NB4 (cell line): ENCODE measurements around the gene SP2.

Experiments used
- DNase-seq: peaks from one replicate; pipeline ENCODE4 v3.0.0; 2010; ENCODE audit warnings: low read depth
- H3K4me3 ChIP-seq: one replicate; pipeline ENCODE4 v1.5.1; 2011; ENCODE audit warnings: mild to moderate bottlenecking, low read depth, low read length, moderate library complexity
- CTCF ChIP-seq: IDR thresholded peaks from one replicate; pipeline ENCODE4 v1.5.1; 2012; ENCODE audit warnings: low read depth, low read length
- MYC ChIP-seq: IDR thresholded peaks from 2 replicates; pipeline ENCODE4 v1.6.1; 2011; ENCODE audit warnings: low read depth, low read length
- POLR2A ChIP-seq: IDR thresholded peaks from 2 replicates; pipeline ENCODE4 v1.6.1; 2011; ENCODE audit warnings: mild to moderate bottlenecking; ENCODE audit not compliant: insufficient read length; ENCODE audit errors: extremely low read depth
- TF ChIP-seq, protein P1 (sequence below): IDR thresholded peaks from 2 replicates; pipeline ENCODE4 v1.6.1; 2011; ENCODE audit warnings: low read depth, low read length

SP2 gene

GRCh38 chr17:47872019-47872650, 23.9 kb upstream of the SP2 start:
- TF ChIP-seq CTCF (no peak), POLR2A (no peak), MYC (no peak)
- TF ChIP-seq, protein P1, sequence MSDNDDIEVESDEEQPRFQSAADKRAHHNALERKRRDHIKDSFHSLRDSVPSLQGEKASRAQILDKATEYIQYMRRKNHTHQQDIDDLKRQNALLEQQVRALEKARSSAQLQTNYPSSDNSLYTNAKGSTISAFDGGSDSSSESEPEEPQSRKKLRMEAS, result no peak
- H3K4me3 ChIP-seq, result no peak overlapping the region
- no peak for DNase-seq

DNA sequence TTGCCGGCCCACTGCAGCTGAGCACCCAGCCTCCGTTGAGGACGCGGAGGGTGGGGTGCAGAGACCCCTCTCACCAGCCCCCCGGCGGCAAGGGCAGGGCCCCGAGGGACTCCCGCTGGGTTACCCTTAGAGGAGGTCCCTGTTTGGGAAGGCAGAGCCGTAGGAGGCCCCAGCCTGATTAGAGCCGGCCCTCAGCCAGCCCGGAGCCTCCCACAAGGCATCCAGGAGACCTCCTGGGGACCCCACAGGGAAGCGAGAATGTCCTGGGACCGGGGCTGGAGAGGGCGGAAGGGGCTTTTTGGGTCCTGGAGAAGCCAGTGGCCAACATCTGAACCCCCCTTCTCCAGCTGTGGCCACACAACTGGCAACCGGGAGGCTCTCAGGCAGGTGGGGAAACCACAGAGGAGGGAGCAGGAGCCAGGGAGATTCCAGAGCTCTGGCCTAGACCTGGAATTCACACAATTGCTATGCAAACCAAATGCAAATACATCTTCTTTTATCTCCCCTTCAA, 23.3 kb upstream of the SP2 start:
- TF ChIP-seq POLR2A (no peak), MYC (no peak), CTCF (no peak)
- TF ChIP-seq, protein P1, result no peak
- DNase-seq, result no peak
- H3K4me3 ChIP-seq, result no peak overlapping the region

- H3K4me3 ChIP-seq, result no peak overlapping the region
- DNase-seq, result no peak
- TF ChIP-seq POLR2A (no peak), MYC (no peak), CTCF (no peak)
- TF ChIP-seq, protein P1, result no peak
Measured at GRCh38 chr17:47873200-47874090, 22.6 kb upstream of the SP2 start.

DNA sequence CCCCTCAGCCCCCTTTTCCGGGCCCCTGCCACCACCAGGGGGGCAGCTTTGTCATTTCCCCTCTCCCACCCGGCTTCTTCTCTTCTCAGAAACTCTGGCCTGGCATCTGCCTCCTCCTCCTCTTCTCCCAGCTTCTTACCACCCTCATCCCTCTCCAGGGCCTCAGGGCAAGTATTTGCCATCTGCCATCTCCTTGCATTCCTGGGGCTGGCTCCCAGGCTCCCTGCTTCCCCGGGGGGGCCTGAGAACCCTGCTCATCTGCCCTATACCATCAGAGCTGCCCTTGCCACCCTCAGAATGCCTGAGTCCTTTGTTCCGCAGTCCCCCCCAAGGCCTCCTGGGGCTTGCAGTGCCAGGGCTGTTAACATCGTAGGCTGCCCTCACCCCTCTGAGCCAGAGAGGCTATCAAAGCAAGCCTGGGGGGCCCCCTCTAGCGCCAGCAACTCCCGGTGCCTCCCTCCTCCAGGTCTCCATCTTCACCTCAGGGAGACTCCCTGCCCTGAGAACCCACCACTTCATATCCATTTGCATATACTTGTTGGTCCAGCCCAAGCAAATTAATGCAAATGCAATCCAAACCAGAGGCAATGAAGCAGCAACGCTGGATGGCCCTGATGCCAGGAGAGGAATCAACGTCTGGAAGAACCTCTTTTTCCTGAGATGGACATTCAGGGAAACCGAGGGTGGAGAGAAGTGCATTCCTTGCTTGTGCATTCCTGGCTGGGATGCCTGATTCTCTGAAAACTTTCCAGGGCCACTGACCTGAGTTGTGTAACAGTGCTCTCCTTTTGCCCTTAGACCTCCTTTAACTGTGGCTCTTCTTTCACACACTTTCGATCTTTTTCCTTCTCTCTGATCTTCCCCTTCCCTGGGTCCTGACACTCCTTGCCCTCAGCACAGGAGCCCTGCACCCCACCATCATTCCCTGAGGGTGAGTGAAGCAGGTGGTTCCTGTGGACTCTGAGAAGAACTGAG, 20.7 kb upstream of the SP2 start:
- TF ChIP-seq POLR2A (no peak), MYC (no peak), CTCF (no peak)
- TF ChIP-seq, protein P1, result no peak

DNA sequence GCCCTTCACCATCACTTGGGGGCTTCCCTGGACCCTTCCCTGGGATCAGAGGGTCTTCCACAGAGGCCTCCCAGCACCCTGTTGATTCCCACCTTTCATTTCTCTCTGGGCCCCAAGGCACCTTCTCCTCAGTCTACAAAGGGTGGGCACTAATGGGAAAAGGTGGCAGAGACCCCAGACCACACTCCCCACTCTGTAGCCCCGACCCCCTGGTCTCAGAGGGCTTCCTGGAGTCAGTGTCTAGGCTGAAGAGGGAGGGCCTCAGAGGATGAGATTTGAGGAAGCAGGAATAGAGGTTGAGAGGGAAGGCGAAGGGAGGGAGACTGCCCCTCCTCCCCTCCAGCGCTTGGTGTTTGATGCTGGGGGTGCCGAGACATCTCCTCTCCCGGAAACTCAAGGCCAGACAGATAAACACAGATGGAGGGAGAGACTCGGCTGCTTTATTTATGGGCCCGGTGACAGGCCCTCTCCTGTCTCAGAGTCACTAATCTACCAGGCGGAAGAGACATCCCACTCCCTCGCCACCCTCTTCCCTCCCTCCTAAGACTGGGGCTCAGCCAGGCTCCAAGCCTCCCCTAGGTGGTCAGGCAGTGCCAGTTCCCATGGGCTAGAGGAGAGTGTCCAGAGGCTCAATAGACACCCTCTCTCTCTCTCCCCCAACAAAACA, 18.5 kb upstream of the SP2 start:
- no peak for DNase-seq
- TF ChIP-seq POLR2A, result no peak
- TF ChIP-seq, protein P1, result no peak
- TF ChIP-seq MYC, result no peak
- TF ChIP-seq CTCF, result no peak

More for the DNA sequence above, 20.7 kb upstream of the SP2 start:
- no peak overlapping the region for H3K4me3 ChIP-seq
- DNase-seq, result no peak

More for the DNA sequence above, 18.5 kb upstream of the SP2 start:
- no peak overlapping the region for H3K4me3 ChIP-seq
